HepG2 (cell line): ENCODE measurements around the gene C11orf68. TPM values are rescaled to one million over a fixed set of nuclear protein-coding genes. Genes with fewer than 3 reads are reported as not detected.

ENCODE experiments used
- EEA1 ChIP-seq: sonication (generic); formaldehyde crosslinking; IDR thresholded peaks from 2 replicates; pipeline ENCODE4 v1.5.1; 2020; ENCODE audit warnings: mild to moderate bottlenecking, missing genetic modification reagents, borderline replicate concordance
- FOXP1 ChIP-seq, 2 experiments: fragments of 450-650 bp in 1 of 2; IDR thresholded peaks; 2 replicates each; pipeline ENCODE4 v1.6.1; 2017 to 2018; ENCODE audit warnings: antibody characterized with exemption in 1 of 2
- GABPB1 ChIP-seq: IDR thresholded peaks from 2 replicates; pipeline ENCODE4 v1.6.1; 2016; ENCODE audit warnings: mild to moderate bottlenecking, missing genetic modification reagents, moderate library complexity, missing compliant biosample characterization
- HOXD1 ChIP-seq: sonication (generic); formaldehyde crosslinking; IDR thresholded peaks from 2 replicates; pipeline ENCODE4 v1.5.0; 2020; ENCODE audit warnings: missing genetic modification reagents
- MAZ ChIP-seq, 2 experiments: sonication (generic) in 1 of 2; formaldehyde crosslinking in 1 of 2; IDR thresholded peaks; 2 replicates each; pipeline versions ENCODE4 v1.5.0 to v1.6.1; 2012 to 2020; ENCODE audit warnings: low read depth in 2 of 2, mild to moderate bottlenecking in 2 of 2, borderline replicate concordance in 1 of 2, improper control_type of control experiment in 1 of 2, low read length in 1 of 2, missing genetic modification reagents in 1 of 2, moderate library complexity in 1 of 2
- MXD3 ChIP-seq: IDR thresholded peaks from 2 replicates; pipeline ENCODE4 v1.6.1; 2016; ENCODE audit warnings: mild to moderate bottlenecking, missing biosample characterization, missing genetic modification reagents
- MXI1 ChIP-seq: IDR thresholded peaks from 3 replicates; pipeline ENCODE4 v1.6.1; 2012; ENCODE audit warnings: low read depth, low read length, inconsistent platforms, borderline replicate concordance
- NCOA5 ChIP-seq: sonication (generic); formaldehyde crosslinking; IDR thresholded peaks from 2 replicates; pipeline ENCODE4 v1.4.0; 2020; ENCODE audit warnings: missing genetic modification reagents
- NFE2L1 ChIP-seq: sonication (generic); formaldehyde crosslinking; IDR thresholded peaks from 2 replicates; pipeline ENCODE4 v1.4.0; 2020; ENCODE audit warnings: missing genetic modification reagents, mild to moderate bottlenecking, borderline replicate concordance
- NFKB2 ChIP-seq: sonication (generic); formaldehyde crosslinking; IDR thresholded peaks from 2 replicates; pipeline ENCODE4 v1.4.0; 2020; ENCODE audit warnings: missing genetic modification reagents, borderline replicate concordance
- NR0B2 ChIP-seq: sonication (generic); formaldehyde crosslinking; IDR thresholded peaks from 2 replicates; pipeline ENCODE4 v1.4.0; 2020; ENCODE audit warnings: mild to moderate bottlenecking, missing genetic modification reagents
- NRL ChIP-seq: sonication (generic); formaldehyde crosslinking; IDR thresholded peaks from 2 replicates; pipeline ENCODE4 v1.5.0; 2020; ENCODE audit warnings: missing genetic modification reagents, mild to moderate bottlenecking, moderate library complexity, borderline replicate concordance
- RCOR2 ChIP-seq: IDR thresholded peaks from 2 replicates; pipeline ENCODE4 v1.6.1; 2016; ENCODE audit warnings: missing biosample characterization, missing genetic modification reagents
- SMYD3 ChIP-seq: sonication (generic); formaldehyde crosslinking; IDR thresholded peaks from 2 replicates; pipeline ENCODE4 v1.8.1; 2023; ENCODE audit warnings: mild to moderate bottlenecking, missing genetic modification reagents
- TAF1 ChIP-seq: sonication (generic); formaldehyde crosslinking; IDR thresholded peaks from 2 replicates; pipeline ENCODE4 v1.4.0; 2020; ENCODE audit warnings: missing genetic modification reagents
- TSC22D2 ChIP-seq: sonication (generic); formaldehyde crosslinking; IDR thresholded peaks from 2 replicates; pipeline ENCODE4 v1.5.1; 2020; ENCODE audit warnings: missing genetic modification reagents, mild to moderate bottlenecking, borderline replicate concordance
- UBTF ChIP-seq: sonication (generic); formaldehyde crosslinking; IDR thresholded peaks from 2 replicates; pipeline ENCODE4 v1.4.0; 2020; ENCODE audit warnings: mild to moderate bottlenecking, missing genetic modification reagents
- ZFP91 ChIP-seq: sonication (generic); formaldehyde crosslinking; IDR thresholded peaks from 2 replicates; pipeline ENCODE4 v1.9.0; 2022; ENCODE audit warnings: missing genetic modification reagents, mild to moderate bottlenecking, borderline replicate concordance
- ZNF253 ChIP-seq: sonication (generic); formaldehyde crosslinking; IDR thresholded peaks from 2 replicates; pipeline ENCODE4 v1.8.0; 2022; ENCODE audit warnings: mild to moderate bottlenecking, missing genetic modification reagents, borderline replicate concordance
- ZNF276 ChIP-seq: sonication (generic); formaldehyde crosslinking; IDR thresholded peaks from 2 replicates; pipeline ENCODE4 v1.4.0; 2020; ENCODE audit warnings: mild to moderate bottlenecking, low read depth, missing genetic modification reagents
- ZNF282 ChIP-seq: fragments of 450-650 bp; IDR thresholded peaks from 2 replicates; pipeline ENCODE4 v1.6.1; 2018; ENCODE audit not compliant: partially characterized antibody
- ZNF460 ChIP-seq: sonication (generic); formaldehyde crosslinking; IDR thresholded peaks from 2 replicates; pipeline ENCODE4 v1.5.1; 2020; ENCODE audit warnings: missing genetic modification reagents, mild to moderate bottlenecking, borderline replicate concordance
- ZNF563 ChIP-seq: sonication (generic); formaldehyde crosslinking; IDR thresholded peaks from 2 replicates; pipeline ENCODE4 v1.8.0; 2022; ENCODE audit warnings: mild to moderate bottlenecking, moderate library complexity, missing genetic modification reagents
- polyA plus RNA-seq, 8 experiments: library from polyadenylated mRNA; depleted of rRNA in 3 of 8; stranded (reverse) in 7 of 8; unstranded in 1 of 8; fragments of >200 nt; fragmentation: Illumina TruSeq in 4 of 8; extraction: Trizol in 4 of 8; gene quantifications; 2 replicates each; pipeline versions ENCODE4 v1.2.1 to v1.2.3, GENCODE V29; 2011 to 2016; ENCODE audit warnings: low read depth in 4 of 8, missing spikeins in 1 of 8, mixed read lengths in 1 of 8; ENCODE audit not compliant: insufficient read depth in 1 of 8
- total RNA-seq, 5 experiments: library from RNA; depleted of rRNA; stranded (reverse); fragments of >200 nt; fragmentation: Illumina TruSeq; extraction: Trizol; gene quantifications; 2 replicates each; pipeline ENCODE4 v1.2.3, GENCODE V29; 2016; ENCODE audit warnings: low read depth in 1 of 5

C11orf68 gene
- total and polyA plus RNA-seq, 2 of the 13 experiments (the other 11 are each of a cell fraction or from before 2014, with no cell fraction given) = 8.4 to 28.3 TPM

- TF ChIP-seq MXD3 (CRISPR knock-in tag) (0 out of 2 replicates have a peak, but pooled peaks have one; percentile 28), ZNF253 (CRISPR knock-in tag) (no peak), RCOR2 (CRISPR knock-in tag) (no peak), TAF1 (CRISPR knock-in tag) (peak; percentile 29; the same call in 1 of the 2 replicates), MAZ (IDR thresholded peaks at IDR 0.05; ENCODE audit: borderline replicate concordance, low read depth, low read length) (peak; percentile 99), MAZ (CRISPR knock-in tag; IDR thresholded peaks at IDR 0.05; ENCODE audit: low read depth) (peak; percentile 100), NFKB2 (peak; percentile 23; the same call in 1 of the 2 replicates), TSC22D2 (CRISPR knock-in tag) (peak; percentile 72; the same call in 1 of the 2 replicates), ZFP91 (CRISPR knock-in tag) (peak; percentile 56; the same call in 1 of the 2 replicates), ZNF460 (no peak), ZNF563 (CRISPR knock-in tag) (peak; percentile 72), ZNF282 (no peak), MXI1 (peak; percentile 53; the same call in 2 of the 3 replicates), NFE2L1 (no peak), ZNF276 (CRISPR knock-in tag) (no peak), NRL (CRISPR knock-in tag) (no peak), NCOA5 (CRISPR knock-in tag) (no peak), UBTF (CRISPR knock-in tag) (peak; percentile 75), GABPB1 (CRISPR knock-in tag) (peak; percentile 87), HOXD1 (CRISPR knock-in tag) (peak; percentile 60; the same call in 1 of the 2 replicates), EEA1 (CRISPR knock-in tag) (no peak), NR0B2 (CRISPR knock-in tag) (peak; percentile 76), FOXP1 (IDR thresholded peaks at IDR 0.05) (no peak), FOXP1 (CRISPR knock-in tag; IDR thresholded peaks at IDR 0.05) (peak; percentile 44; the same call in 1 of the 2 replicates), SMYD3 (CRISPR knock-in tag) (no peak)
These were observed 295 bp upstream of the C11orf68 start, which contains the start of gene DRAP1 (continued) for GRCh38 chr11:65919141-65919572.
